GM18526 (cell line): ENCODE measurements around the gene OSBPL9.

Source experiments
- POLR2A ChIP-seq: IDR thresholded peaks from 3 replicates; pipeline ENCODE4 v1.6.1; 2011; ENCODE audit not compliant: insufficient read length; ENCODE audit errors: extremely low read depth

The OSBPL9 gene

DNA sequence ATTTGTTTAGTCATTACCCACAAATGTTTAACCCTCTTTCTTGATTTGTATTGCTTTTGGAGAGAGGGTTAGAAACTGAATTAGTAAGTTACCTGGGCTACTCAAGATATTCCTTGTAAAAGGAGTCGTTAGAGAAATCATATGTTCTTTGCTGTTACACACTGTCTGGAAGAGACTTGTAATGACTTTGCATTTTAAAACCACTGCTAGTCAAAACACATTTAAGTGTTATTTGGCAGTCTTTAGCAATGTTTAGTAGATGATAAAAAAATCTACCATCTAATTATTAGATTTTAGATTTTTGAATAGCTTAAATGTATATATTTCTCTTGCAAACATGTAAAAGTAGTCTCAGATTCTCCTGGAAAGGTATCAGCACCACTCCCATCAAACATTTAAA lies 6.6 kb downstream of the OSBPL9 start:
- TF ChIP-seq POLR2A: no peak

DNA sequence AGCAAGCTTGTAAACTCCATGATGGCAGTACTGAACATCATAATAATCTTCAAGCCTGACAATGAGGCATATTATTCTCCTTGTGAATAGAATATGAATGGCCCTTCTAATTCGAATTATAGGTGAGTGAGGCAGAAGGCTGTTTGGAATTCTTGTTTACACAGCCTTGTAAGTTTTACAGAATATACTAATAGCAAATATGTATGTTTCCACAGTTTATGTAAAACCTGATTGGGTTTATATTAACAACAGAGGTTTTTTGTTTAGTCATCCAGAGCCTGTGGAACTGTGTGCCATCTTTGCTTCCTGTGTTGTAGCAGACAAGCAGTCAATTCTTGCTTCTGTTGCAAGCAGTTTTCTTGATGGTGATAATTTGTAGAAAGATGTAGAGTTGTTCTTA lies 8.0 kb downstream of the OSBPL9 start:
- no peak for TF ChIP-seq POLR2A

DNA sequence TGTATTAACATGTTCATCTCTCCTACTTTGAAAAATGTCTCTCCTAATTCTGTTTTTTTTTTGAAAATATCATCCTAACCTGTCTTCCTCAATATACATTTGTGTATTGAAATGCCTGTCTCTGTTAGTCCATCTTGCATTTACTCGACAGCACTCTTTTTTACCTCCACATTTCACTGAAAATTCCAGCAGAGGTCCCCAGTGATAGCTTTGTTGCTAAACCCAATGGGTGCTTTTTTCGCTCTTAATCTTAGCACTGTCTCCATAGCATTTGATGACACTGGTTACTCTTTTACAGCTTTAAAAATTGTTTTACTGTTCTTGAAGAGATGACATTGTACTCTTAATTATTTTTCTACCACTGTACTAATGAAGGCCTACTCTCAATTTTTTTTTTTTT lies 10.8 kb downstream of the OSBPL9 start:
- TF ChIP-seq POLR2A: no peak

DNA sequence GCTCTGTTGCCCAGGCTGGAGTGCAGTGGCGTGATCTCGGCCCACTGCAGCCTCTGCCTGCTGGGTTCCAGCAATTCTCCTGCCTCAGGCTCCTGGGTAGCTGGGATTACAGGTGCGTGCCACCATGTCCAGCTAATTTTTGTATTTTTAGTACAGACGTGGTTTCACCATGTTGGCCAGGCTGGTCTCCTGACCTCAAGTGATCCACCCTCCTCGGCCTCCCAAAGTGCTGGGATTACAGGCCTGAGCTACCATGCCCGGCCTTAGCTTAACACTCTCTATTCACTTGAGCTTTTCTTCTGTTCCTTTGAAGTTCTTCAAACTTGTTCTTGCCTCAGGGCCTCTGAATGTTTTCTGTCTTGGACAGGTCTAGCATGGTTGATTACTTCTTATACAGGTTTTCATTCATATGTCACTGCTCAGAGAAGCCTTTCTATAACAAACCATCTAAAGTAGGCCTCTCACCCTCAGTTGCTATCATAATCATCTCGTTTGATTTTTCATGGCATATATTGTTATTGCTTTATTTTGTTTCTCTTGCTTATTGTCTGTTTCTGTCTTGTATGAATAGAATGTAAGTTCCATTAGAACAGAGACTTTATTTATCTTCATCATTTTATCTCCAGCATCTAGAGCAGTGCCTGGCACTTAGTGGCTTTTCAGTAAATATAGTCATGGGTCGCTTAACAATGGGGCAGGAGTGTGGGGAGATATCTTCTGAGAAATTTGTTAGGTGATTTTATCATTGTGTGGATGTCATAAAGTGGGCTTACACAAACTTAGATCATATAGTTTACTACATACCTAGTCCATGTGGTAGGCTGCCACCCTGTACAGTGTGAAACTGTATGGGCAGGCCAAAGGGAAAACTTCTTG lies 12.1 kb downstream of the OSBPL9 start:
- no peak for TF ChIP-seq POLR2A

DNA sequence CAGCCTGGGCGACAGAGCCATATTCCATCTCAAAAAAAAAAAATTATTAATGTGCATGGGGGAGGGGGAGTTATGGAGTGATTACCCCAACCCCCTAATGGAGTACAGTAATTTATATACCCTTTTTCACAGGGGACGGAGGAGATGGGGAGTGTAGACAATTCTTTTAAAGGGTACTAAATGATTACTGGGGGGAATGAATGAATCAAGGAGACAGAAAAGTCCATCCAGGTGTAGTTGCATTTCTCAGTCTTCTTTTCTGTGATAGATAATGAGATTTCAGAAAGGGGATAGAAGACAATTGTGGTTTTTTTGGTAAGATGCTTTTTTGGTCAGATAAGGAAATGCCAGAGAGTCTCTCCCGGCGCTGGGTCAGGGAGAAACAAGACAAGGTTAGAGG lies 13.0 kb downstream of the OSBPL9 start:
- TF ChIP-seq POLR2A: no peak

DNA sequence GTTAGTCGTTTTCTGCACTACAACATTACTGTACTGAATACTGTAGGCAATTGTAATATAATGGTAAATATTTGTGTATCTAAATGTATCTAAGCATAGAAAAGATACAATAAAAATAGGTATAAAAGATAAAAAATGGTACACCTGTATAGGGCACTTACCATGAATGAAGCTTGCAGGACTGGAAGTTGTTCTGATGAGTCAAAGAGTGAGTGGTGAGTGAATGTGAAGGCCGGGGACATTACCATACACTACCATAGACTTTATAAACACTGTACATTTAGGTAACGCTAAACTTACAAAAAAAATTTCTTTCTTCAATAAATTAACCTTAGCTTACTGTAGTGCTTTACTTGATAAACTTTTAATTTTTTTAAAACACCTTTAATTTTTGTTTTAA lies 13.5 kb downstream of the OSBPL9 start:
- no peak for TF ChIP-seq POLR2A

DNA sequence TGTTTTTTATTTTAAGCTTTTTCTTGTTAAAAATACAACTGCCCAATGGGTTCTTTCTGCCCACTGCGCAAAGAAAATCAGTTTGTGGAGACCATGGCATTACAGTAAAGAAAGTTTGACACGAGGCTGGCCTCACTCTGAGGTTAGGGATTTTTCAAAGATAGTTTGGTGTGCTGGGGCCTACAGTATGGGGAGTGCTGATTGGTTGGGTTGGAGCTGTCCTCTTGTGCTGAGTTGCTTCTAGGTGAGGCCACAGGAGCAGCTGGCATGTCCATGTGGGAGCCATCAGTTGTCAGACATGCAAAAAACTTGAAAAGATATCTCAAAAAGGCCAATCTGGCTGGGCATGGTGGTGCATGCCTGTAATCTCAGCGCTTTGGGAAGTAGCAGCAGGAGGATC lies 14.0 kb downstream of the OSBPL9 start:
- TF ChIP-seq POLR2A: no peak

DNA sequence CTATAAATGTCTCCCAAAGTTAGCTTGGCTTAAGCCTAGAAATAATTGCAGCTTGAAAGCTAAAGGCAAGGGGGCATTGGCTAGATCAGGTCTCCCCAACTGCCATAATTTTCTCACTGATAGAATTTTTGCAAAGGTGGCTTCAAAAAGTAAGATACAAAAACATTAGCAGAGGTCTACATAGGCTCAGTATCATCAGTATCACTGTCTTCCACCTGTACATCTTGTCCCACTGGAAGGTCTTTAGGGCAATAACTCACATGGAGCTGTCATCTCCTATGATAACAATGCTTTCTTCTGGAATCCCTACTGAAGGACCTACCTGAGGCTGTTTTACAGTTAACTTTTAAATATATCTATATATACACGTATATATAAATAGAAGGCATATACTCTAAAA lies 14.9 kb downstream of the OSBPL9 start:
- TF ChIP-seq POLR2A: no peak

DNA sequence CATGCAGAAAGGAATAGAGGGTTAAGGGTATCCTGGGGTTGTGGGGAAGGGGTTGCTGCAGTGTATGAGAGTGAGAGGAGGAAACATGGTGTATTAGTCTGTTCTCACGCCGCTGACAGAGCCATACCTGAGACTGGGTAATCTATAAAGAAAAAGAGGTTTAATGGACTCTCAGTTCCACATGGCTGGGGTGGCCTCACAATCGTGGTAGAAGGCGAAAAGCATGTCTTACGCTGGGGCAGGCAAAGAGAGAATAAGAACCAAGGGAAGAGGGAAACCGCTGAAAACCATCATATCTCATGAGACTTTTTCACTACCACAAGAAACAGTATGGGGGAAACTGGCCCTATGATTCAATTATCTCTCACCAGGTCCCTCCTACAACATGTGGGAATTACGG lies 17.7 kb downstream of the OSBPL9 start:
- no peak for TF ChIP-seq POLR2A

DNA sequence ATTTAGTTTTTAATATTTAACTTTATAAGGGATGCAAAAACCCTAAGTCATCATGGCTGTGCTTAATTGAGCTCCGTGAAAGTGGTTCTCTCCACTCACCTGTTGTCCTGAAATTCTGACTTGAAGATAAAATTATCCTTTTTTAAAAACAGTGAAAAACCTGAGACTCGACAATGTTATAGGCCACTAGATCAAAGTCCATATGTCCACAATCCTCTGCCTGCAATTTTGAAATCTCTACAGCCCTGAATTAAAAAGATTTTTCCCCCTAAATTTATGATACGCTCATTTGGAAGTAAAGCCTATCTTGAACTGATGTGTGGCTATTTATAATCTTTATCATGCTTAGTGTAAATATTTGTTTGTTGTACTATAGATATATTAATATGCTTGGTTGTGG lies 18.7 kb downstream of the OSBPL9 start:
- no peak for TF ChIP-seq POLR2A

DNA sequence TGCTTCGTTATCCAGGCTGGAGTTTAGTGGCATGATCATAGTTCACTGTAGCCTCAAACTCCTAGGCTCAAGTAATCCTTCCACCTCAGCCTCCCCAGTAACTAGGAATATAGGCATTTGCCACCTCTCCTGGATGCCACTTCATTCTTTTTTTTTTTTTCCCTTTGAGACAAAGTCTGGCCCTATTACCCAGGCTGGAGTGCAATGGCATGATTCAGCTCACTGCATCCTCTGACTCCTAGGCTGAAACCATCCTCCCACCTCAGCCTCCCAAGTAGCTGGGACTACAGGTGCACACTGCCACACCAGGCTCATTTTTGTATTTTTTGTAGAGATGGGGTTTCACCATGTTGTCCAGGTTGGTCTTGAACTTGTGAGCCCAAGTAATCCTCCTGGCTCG lies 19.3 kb downstream of the OSBPL9 start:
- TF ChIP-seq POLR2A: no peak

DNA sequence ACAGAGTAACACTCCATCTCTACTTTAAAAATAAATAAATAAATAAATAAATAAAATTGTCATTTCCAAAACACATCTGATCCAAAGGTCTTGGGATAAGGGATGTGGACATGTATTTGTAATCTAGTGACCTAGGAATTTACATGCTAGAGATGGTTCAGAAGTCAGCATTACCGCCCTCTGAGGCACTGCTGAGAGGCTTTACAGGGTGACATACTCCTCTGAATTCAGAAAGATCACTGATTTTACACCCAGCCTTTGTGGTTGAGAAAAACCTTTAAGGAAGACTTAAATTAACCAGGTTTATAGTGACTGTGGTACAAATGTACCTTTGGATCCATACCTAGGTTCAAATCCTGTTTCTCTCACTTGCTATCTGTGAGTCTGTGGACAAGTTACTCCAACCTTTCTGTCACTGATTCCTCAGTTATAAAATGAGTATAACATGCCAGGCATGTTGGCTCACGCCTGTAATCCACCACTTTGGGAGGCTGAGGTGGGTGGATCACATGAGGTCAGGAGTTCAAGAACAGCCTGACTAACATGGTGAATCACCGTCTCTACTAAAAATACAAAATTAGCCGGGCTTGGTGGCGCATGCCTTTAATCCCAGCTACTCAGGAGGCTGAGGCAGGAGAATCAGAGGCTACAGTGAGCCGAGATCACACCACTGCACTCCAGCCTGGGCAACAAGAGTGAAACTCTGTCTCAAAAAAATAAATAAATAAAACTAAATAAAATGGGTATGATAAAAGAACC lies 20.1 kb downstream of the OSBPL9 start:
- TF ChIP-seq POLR2A: no peak

DNA sequence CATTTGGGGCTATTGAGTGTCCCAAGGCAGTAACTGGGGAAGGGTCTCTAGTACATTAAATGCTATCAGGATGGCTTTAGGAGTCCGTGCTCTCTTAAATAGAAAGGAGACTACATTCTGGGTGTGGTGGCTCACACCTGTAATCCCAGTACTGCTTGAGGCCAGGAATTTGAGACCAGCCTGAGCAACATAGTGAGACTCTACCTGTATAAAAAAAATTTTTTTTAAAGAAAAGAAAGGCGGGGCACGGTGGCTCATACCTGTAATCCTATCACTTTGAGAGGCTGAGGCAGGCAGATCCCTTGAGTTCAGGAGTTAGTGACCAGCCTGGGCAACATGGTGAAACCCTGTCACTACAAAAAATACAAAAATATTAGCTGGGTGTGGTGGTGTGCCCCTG lies 21.5 kb downstream of the OSBPL9 start:
- TF ChIP-seq POLR2A: no peak

DNA sequence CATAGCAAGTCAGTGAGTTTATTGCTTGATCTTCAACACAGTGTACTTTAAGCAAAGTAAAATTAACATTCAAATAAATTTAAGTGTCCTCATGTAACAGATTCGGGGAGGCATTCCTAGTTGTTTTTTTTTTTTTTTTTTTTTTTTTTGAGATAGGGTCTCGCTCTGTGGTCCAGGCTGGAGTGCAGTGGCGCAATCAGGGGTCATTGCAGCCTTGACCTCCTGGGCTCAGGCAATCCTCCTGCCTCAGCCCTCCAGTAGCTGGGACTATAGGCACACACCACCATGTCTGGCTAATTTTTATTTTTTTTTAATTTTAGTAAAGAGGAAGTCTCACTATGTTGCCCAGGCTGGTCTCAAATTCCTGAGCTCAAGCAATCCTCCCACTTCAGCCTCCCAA lies 22.8 kb downstream of the OSBPL9 start:
- no peak for TF ChIP-seq POLR2A

DNA sequence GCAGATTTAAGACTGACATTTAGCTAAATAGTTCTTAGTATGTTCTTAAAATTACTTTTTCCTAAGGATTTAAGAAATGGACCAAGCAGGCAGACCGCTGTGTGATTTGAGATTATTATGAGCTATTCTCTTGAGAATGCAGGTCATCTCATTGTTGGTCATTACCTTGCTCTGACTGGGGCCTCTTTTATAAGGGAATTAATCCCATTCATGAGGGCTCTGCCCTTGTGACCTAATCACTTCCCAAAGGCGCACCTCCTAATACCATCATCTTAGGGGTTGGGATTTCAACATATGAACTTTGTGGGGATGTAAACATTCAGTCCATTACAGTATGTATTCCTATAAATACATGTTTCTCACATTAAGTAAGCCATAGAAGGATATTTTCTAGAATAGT lies 24.2 kb downstream of the OSBPL9 start:
- TF ChIP-seq POLR2A: no peak

DNA sequence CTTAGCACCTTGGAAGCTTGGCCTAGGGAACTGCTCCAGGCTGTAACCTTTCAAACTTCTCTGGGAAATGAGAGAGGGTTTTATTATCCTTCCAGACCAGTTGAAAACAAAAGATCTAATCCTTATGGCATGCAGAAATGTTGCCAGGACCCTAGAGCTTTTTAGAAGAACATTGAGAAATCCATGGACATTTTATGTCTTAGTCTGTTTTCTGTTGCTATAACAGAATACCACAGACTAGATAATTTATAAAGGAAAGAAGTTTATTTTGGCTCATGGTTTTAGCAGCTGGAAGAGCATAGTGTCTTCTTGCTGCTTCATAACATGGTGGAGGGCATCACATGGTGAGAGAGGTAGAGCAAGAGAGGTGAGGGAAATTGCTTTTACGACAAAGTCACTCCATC lies 25.8 kb downstream of the OSBPL9 start:
- no peak for TF ChIP-seq POLR2A
